HEK293 (cell line): Measurements from ENCODE around the gene ZBTB38.

Experiments
- CTCF ChIA-PET: fragments of 350-600 bp; formaldehyde crosslinking; extraction: SDS; loops from one replicate; lab custom pipeline; 2021; ENCODE audit warnings: antibody characterized with exemption; lab: Yijun Ruan, JAX
- POLR2A ChIA-PET: fragments of 300-600 bp; formaldehyde crosslinking; extraction: SDS; loops from one replicate; lab custom pipeline; 2020; ENCODE audit warnings: antibody characterized with exemption, inconsistent platforms; lab: Yijun Ruan, JAX
- H3K27ac ChIP-seq: fragments of 200-500 bp; sonication (Bioruptor generic); 2 replicates; pipeline ENCODE4 v1.5.1; 2014; ENCODE audit warnings: low read depth, low read length, control low read depth, inconsistent platforms; ENCODE audit errors: extremely low read depth
- H3K36me3 ChIP-seq, 2 experiments: fragments of 200-500 bp in 1 of 2; sonication (Bioruptor generic) in 1 of 2; 1 replicate in 1 of 2; 2 replicates in 1 of 2; pipeline ENCODE4 v1.5.1; 2014 to 2017; ENCODE audit warnings: inconsistent platforms in 2 of 2, low read length in 2 of 2; ENCODE audit not compliant: control insufficient read depth in 2 of 2, insufficient read depth in 1 of 2
- H3K4me1 ChIP-seq: fragments of 200-500 bp; sonication (Bioruptor generic); 2 replicates; pipeline ENCODE4 v1.5.1; 2014; ENCODE audit warnings: mild to moderate bottlenecking, low read length, inconsistent platforms; ENCODE audit not compliant: control insufficient read depth, insufficient read depth
- H3K4me3 ChIP-seq: 2 replicates; pipeline ENCODE4 v1.5.1; 2011; ENCODE audit warnings: low read depth, mild to moderate bottlenecking, control low read depth, low read length, moderate library complexity
- H3K9me3 ChIP-seq: fragments of 200-500 bp; sonication (Bioruptor generic); 2 replicates; pipeline ENCODE4 v1.5.1; 2014; ENCODE audit warnings: low read depth, low read length, inconsistent platforms; ENCODE audit not compliant: control insufficient read depth, insufficient read depth
- ATF2 ChIP-seq: fragments of 450-650 bp; formaldehyde crosslinking; IDR thresholded peaks from 2 replicates; pipeline ENCODE4 v1.5.1; 2016; ENCODE audit warnings: missing biosample characterization, missing genetic modification characterization, low read depth
- FEZF1 ChIP-seq: fragments of 450-650 bp; formaldehyde crosslinking; IDR thresholded peaks from 2 replicates; pipeline ENCODE4 v1.5.1; 2016; ENCODE audit warnings: missing biosample characterization, missing genetic modification characterization
- INSM2 ChIP-seq: fragments of 450-650 bp; formaldehyde crosslinking; IDR thresholded peaks from 2 replicates; pipeline ENCODE4 v1.5.1; 2016; ENCODE audit warnings: missing biosample characterization, missing genetic modification characterization
- KLF17 ChIP-seq: fragments of 450-650 bp; formaldehyde crosslinking; IDR thresholded peaks from 2 replicates; pipeline ENCODE4 v1.5.1; 2016; ENCODE audit warnings: missing biosample characterization, missing genetic modification characterization
- PRDM10 ChIP-seq: fragments of 450-650 bp; formaldehyde crosslinking; IDR thresholded peaks from 2 replicates; pipeline ENCODE4 v1.5.1; 2016; ENCODE audit warnings: missing biosample characterization, missing genetic modification characterization
- REST ChIP-seq: fragments of 450-650 bp; formaldehyde crosslinking; IDR thresholded peaks from 2 replicates; pipeline ENCODE4 v1.5.1; 2016; ENCODE audit warnings: missing biosample characterization, missing genetic modification characterization
- SP7 ChIP-seq: fragments of 450-650 bp; formaldehyde crosslinking; IDR thresholded peaks from 2 replicates; pipeline ENCODE4 v1.5.1; 2016; ENCODE audit warnings: missing biosample characterization, missing genetic modification characterization
- ZNF10 ChIP-seq: fragments of 450-650 bp; formaldehyde crosslinking; IDR thresholded peaks from 2 replicates; pipeline ENCODE4 v1.5.1; 2017; ENCODE audit warnings: missing biosample characterization, missing genetic modification characterization
- ZNF148 ChIP-seq: fragments of 450-650 bp; formaldehyde crosslinking; IDR thresholded peaks from 2 replicates; pipeline ENCODE4 v1.5.0; 2017; ENCODE audit warnings: missing biosample characterization, missing genetic modification characterization, borderline replicate concordance
- ZNF350 ChIP-seq: fragments of 450-650 bp; formaldehyde crosslinking; IDR thresholded peaks from 2 replicates; pipeline ENCODE4 v1.5.0; 2017; ENCODE audit warnings: missing biosample characterization, mild to moderate bottlenecking, missing genetic modification characterization
- ZNF354C ChIP-seq: fragments of 450-650 bp; formaldehyde crosslinking; IDR thresholded peaks from 2 replicates; pipeline ENCODE4 v1.5.1; 2016; ENCODE audit warnings: missing biosample characterization, missing genetic modification characterization, low read depth, borderline replicate concordance
- ZNF37A ChIP-seq: fragments of 450-650 bp; IDR thresholded peaks from 2 replicates; pipeline ENCODE4 v1.5.1; 2018; ENCODE audit warnings: missing biosample characterization, missing genetic modification characterization
- ZNF473 ChIP-seq: fragments of 450-650 bp; formaldehyde crosslinking; IDR thresholded peaks from 2 replicates; pipeline ENCODE4 v1.5.1; 2017; ENCODE audit warnings: missing biosample characterization, missing genetic modification characterization
- ZNF558 ChIP-seq: fragments of 450-650 bp; formaldehyde crosslinking; IDR thresholded peaks from 2 replicates; pipeline ENCODE4 v1.5.1; 2016; ENCODE audit warnings: missing biosample characterization, missing genetic modification characterization
- ZNF560 ChIP-seq: fragments of 450-650 bp; formaldehyde crosslinking; IDR thresholded peaks from 2 replicates; pipeline ENCODE4 v1.5.1; 2017; ENCODE audit warnings: missing biosample characterization, missing genetic modification characterization, borderline replicate concordance
- ZNF692 ChIP-seq: fragments of 450-650 bp; formaldehyde crosslinking; IDR thresholded peaks from 2 replicates; pipeline ENCODE4 v1.5.1; 2016; ENCODE audit warnings: missing biosample characterization, missing genetic modification characterization
- ZNF76 ChIP-seq: fragments of 450-650 bp; formaldehyde crosslinking; IDR thresholded peaks from 2 replicates; pipeline ENCODE4; 2016; ENCODE audit warnings: low read depth, missing biosample characterization, missing genetic modification characterization, borderline replicate concordance

Gene ZBTB38

GRCh38 chr3:141405591-141405990 lies 37.3 kb downstream of the ZBTB38 start (continued):
- TF ChIP-seq PRDM10 (no peak), ZNF692 (tag by site-specific recombination) (no peak), KLF17 (tag by site-specific recombination) (no peak), ZNF560 (tag by site-specific recombination) (no peak), INSM2 (tag by site-specific recombination) (no peak)

- TF ChIP-seq SP7 (tag by site-specific recombination) (no peak), ZNF558 (tag by site-specific recombination) (no peak), ZNF354C (tag by site-specific recombination) (no peak)
- CTCF ChIA-PET: no interaction called here
- peaks cover 13% of the 10 kb centered on the region for H3K4me1 ChIP-seq
- peaks cover 0 to 29% of the 10 kb centered on the region in 2 experiments; a peak in 1 of 3 replicates for H3K36me3 ChIP-seq
- POLR2A ChIA-PET: no interaction called here
- H3K9me3 ChIP-seq: no peaks in the 10 kb centered on the region
- no peak overlapping the region for H3K4me3 ChIP-seq
- no peak overlapping the region for H3K27ac ChIP-seq
Observed at GRCh38 chr3:141406265-141406664, 38.0 kb downstream of the ZBTB38 start.

- POLR2A ChIA-PET: no interaction called here
- Histone ChIP-seq H3K9me3 (no peaks in the 10 kb centered on the region), H3K4me1 (peaks cover 15% of the 10 kb centered on the region)
- CTCF ChIA-PET: no interaction called here
- no peak for TF ChIP-seq ZNF37A (tag by site-specific recombination)
- TF ChIP-seq ZNF473: no peak
- no peak for TF ChIP-seq ZNF148 (tag by site-specific recombination)
- TF ChIP-seq FEZF1 (tag by site-specific recombination): no peak
- no peak for TF ChIP-seq ZNF350 (tag by site-specific recombination)
- TF ChIP-seq ZNF76 (tag by site-specific recombination): no peak
- TF ChIP-seq REST (tag by site-specific recombination): no peak
- TF ChIP-seq ATF2 (tag by site-specific recombination): no peak
- no peak for TF ChIP-seq ZNF10
- TF ChIP-seq, all 188 proteins: peak for 0
- Histone ChIP-seq H3K4me3 (no peak overlapping the region), H3K27ac (no peak overlapping the region), H3K36me3 (peaks cover 0 to 29% of the 10 kb centered on the region in 2 experiments; a peak in 1 of 3 replicates)
Observed at GRCh38 chr3:141407047-141407446, 38.7 kb downstream of the ZBTB38 start.
